ENCODE results near the gene RIMS1. TPM values are rescaled to one million over a fixed set of nuclear protein-coding genes. Genes with fewer than 3 reads are reported as not detected.

The RIMS1 gene
- total and polyA plus RNA-seq, 2 donors (not counting 3 experiments of a cell fraction or from before 2014, with no cell fraction given): 0.15 TPM; not detected in 1

DNA sequence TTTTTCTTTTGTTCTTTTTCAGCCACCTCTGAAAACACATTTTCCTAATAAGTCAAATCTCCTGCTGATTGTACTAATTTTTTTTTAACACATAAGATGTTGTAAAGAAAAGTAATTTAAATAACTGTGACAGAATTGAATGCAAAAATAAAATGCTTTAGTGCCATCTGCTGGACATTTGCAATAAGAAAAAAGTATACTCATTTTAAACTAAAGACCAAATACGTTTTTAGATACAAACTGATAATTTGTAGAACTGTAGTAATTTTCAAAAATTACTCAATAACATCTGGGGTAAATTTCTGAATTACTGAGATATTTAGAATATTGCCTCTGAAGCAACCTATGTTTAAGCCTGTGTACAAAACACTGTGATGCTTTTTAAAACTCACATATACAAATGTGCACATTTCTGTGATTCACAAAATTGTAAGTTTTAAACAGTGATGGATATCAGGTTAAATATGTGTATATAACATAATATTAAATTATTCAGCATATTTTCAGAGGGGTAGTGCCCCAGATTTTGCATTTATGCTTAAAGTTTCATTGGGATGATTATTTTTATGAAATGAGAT is 198.7 kb downstream of the RIMS1 start:
- POLR2A ChIA-PET: no interaction called here
- no peaks in the 10 kb centered on the region for H3K36me3 ChIP-seq (ENCODE audit: control insufficient read depth in 2 of 2, extremely low read depth in 1 of 2, insufficient read depth in 2 of 2, low read length in 2 of 2)
- H3K27ac ChIP-seq (ENCODE audit: insufficient read depth, low read depth, low read length): no peak overlapping the region
- FAIRE-seq (peak; percentile 31), DNase-seq (ENCODE audit: low read depth, low spot score) (peak; percentile 24)
- peaks cover 0 to 4% of the 10 kb centered on the region in 2 experiments for H3K27me3 ChIP-seq (ENCODE audit: control insufficient read depth in 2 of 2, insufficient read depth in 2 of 2, low read length in 2 of 2)
- H3K9me3 ChIP-seq (replicated peaks; ENCODE audit: control insufficient read depth, insufficient read depth, low read length): no peaks in the 10 kb centered on the region
- intact Hi-C loops (cut with micrococcal nuclease) (loop anchor here (1.0 to 5.0 kb wide), 3 partner anchors 463 to 703 kb away; no protein-coding TSS in a partner anchor), dilution Hi-C loops (cut with MboI; ENCODE audit: extremely low pct_ligation_motif_present, low sequenced_read_pairs) (no loop called here)
- no peak overlapping the region for H3K4me2 ChIP-seq (ENCODE audit: insufficient read depth, low read length)
- CTCF ChIA-PET: interaction anchor here (1.0 to 3.2 kb wide), 8 partner anchors 7 to 553 kb away, joined by 3 to 22 read pairs (median 6); no protein-coding TSS in a partner anchor
- BruUV-seq (replicated peaks): no TSS peak
- H3K4me3 ChIP-seq (replicated peaks in 1 of 3; ENCODE audit: insufficient read depth in 1 of 3, low read depth in 1 of 3, low read length in 3 of 3): no peak overlapping the region
- no peak overlapping the region for H2AFZ ChIP-seq (ENCODE audit: low read depth, low read length)
- H3K79me2 ChIP-seq (ENCODE audit: control insufficient read depth, insufficient read depth, low read length): no peaks in the 10 kb centered on the region
- H4K20me1 ChIP-seq (replicated peaks; ENCODE audit: control insufficient read depth, extremely low read depth, insufficient read depth, low read length): no peaks in the 10 kb centered on the region
- no peaks in the 10 kb centered on the region for H3K9me1 ChIP-seq (replicated peaks; ENCODE audit: control insufficient read depth, extremely low read depth, insufficient read depth, low read length)
- no peak for TF ChIP-seq FOS (IDR thresholded peaks at IDR 0.05; ENCODE audit: borderline replicate concordance, insufficient read depth, low read length)
- peak; percentile 8 to 18 for TF ChIP-seq CTCF (IDR thresholded peaks at IDR 0.05; ENCODE audit: extremely low read depth in 1 of 2, insufficient read depth in 1 of 2, low read depth in 1 of 2, low read length in 2 of 2)
- TF ChIP-seq EZH2 (IDR thresholded peaks at IDR 0.05; ENCODE audit: borderline replicate concordance, low read depth, low read length, severe bottlenecking): no peak
- no peaks in the 10 kb centered on the region for H3K4me1 ChIP-seq (ENCODE audit: control insufficient read depth, extremely low read depth, insufficient read depth, low read length)
- H3K9ac ChIP-seq (replicated peaks; ENCODE audit: extremely low read depth, insufficient read depth, low read length): no peak overlapping the region

- no peaks in the 10 kb centered on the region for H3K9me1 ChIP-seq (replicated peaks; ENCODE audit: control insufficient read depth, extremely low read depth, insufficient read depth, low read length)
- H3K36me3 ChIP-seq (ENCODE audit: control insufficient read depth in 2 of 2, extremely low read depth in 1 of 2, insufficient read depth in 2 of 2, low read length in 2 of 2): no peaks in the 10 kb centered on the region
- no peaks in the 10 kb centered on the region for H4K20me1 ChIP-seq (replicated peaks; ENCODE audit: control insufficient read depth, extremely low read depth, insufficient read depth, low read length)
- H2AFZ ChIP-seq (ENCODE audit: low read depth, low read length): no peak overlapping the region
- H3K4me3 ChIP-seq (replicated peaks in 1 of 3; ENCODE audit: insufficient read depth in 1 of 3, low read depth in 1 of 3, low read length in 3 of 3): no peak overlapping the region
- DNase-seq (ENCODE audit: low read depth, low spot score) (no peak), FAIRE-seq (no peak)
- no peaks in the 10 kb centered on the region for H3K9me3 ChIP-seq (replicated peaks; ENCODE audit: control insufficient read depth, insufficient read depth, low read length)
- intact Hi-C loops (cut with micrococcal nuclease) (no loop called here), dilution Hi-C loops (cut with MboI; ENCODE audit: extremely low pct_ligation_motif_present, low sequenced_read_pairs) (no loop called here)
- peaks cover 0 to 2% of the 10 kb centered on the region in 2 experiments for H3K27me3 ChIP-seq (ENCODE audit: control insufficient read depth in 2 of 2, insufficient read depth in 2 of 2, low read length in 2 of 2)
- no TSS peak for BruUV-seq (replicated peaks)
- TF ChIP-seq EZH2 (IDR thresholded peaks at IDR 0.05; ENCODE audit: borderline replicate concordance, low read depth, low read length, severe bottlenecking): no peak
- TF ChIP-seq MYC (IDR thresholded peaks at IDR 0.05; ENCODE audit: low read depth, low read length): no peak
- TF ChIP-seq POLR2A (IDR thresholded peaks at IDR 0.05; ENCODE audit: low read depth, low read length): no peak
- no peak for TF ChIP-seq POLR2AphosphoS5 (IDR thresholded peaks at IDR 0.05; ENCODE audit: insufficient read depth, low read depth, low read length)
- no peak for TF ChIP-seq FOS (IDR thresholded peaks at IDR 0.05; ENCODE audit: borderline replicate concordance, insufficient read depth, low read length)
- no peak for TF ChIP-seq CTCF (IDR thresholded peaks at IDR 0.05; ENCODE audit: extremely low read depth in 1 of 2, insufficient read depth in 1 of 2, low read depth in 1 of 2, low read length in 2 of 2)
- TF ChIP-seq JUN (IDR thresholded peaks at IDR 0.05; ENCODE audit: borderline replicate concordance, insufficient read depth, insufficient read length, low read depth): no peak
- TF ChIP-seq MAX (IDR thresholded peaks at IDR 0.05; ENCODE audit: insufficient read depth, insufficient read length): no peak
- TF ChIP-seq GATA2 (IDR thresholded peaks at IDR 0.05; ENCODE audit: insufficient read depth, insufficient read length, low read depth, low read length): no peak
- ChIA-PET POLR2A (no interaction called here), CTCF (no interaction called here)
- H3K79me2 ChIP-seq (ENCODE audit: control insufficient read depth, insufficient read depth, low read length): no peaks in the 10 kb centered on the region
- no peak overlapping the region for H3K4me2 ChIP-seq (ENCODE audit: insufficient read depth, low read length)
- no peak overlapping the region for H3K9ac ChIP-seq (replicated peaks; ENCODE audit: extremely low read depth, insufficient read depth, low read length)
- H3K4me1 ChIP-seq (ENCODE audit: control insufficient read depth, extremely low read depth, insufficient read depth, low read length): no peaks in the 10 kb centered on the region
- no peak overlapping the region for H3K27ac ChIP-seq (ENCODE audit: insufficient read depth, low read depth, low read length)
These were observed 208.2 kb downstream of the RIMS1 start for GRCh38 chr6:72094506-72094905.
